GM23338 (cell line): ENCODE results near the gene KRT9. TPM values are rescaled to one million over a fixed set of nuclear protein-coding genes. Genes with fewer than 3 reads are reported as not detected.

ENCODE experiments used
- ATAC-seq: fragments of 200-7000 bp; cut with Tn5 transposase; 3 replicates; pipeline ENCODE4 v1.9.1; 2020
- DNase-seq: peaks from one replicate; pipeline ENCODE4 v3.0.0-alpha.2; 2015; ENCODE audit warnings: low spot score
- H2AFZ ChIP-seq: fragments of 200-600 bp; sonication (generic); 2 replicates; pipeline ENCODE4 v1.8.0; 2016; ENCODE audit warnings: antibody characterized with exemption, mild to moderate bottlenecking, moderate library complexity
- H3F3A ChIP-seq: fragments of 200-600 bp; sonication (generic); replicated peaks from 2 replicates; pipeline ENCODE4 v1.8.0; 2017; ENCODE audit warnings: antibody characterized with exemption, mixed run types, low read depth
- H3K27ac ChIP-seq: fragments of 200-600 bp; sonication (generic); 2 replicates; pipeline ENCODE4 v1.6.1; 2016; ENCODE audit warnings: low read depth
- H3K27me3 ChIP-seq: fragments of 200-600 bp; sonication (generic); 2 replicates; pipeline ENCODE4 v1.8.0; 2016; ENCODE audit warnings: mild to moderate bottlenecking, mixed run types, moderate library complexity; ENCODE audit not compliant: insufficient read depth
- H3K36me3 ChIP-seq: fragments of 200-600 bp; sonication (generic); 2 replicates; pipeline ENCODE4 v1.8.0; 2016; ENCODE audit warnings: mild to moderate bottlenecking; ENCODE audit not compliant: insufficient read depth
- H3K4me1 ChIP-seq: fragments of 200-600 bp; sonication (generic); 2 replicates; pipeline ENCODE4 v1.8.0; 2016; ENCODE audit warnings: mild to moderate bottlenecking, moderate library complexity; ENCODE audit not compliant: insufficient read depth
- H3K4me2 ChIP-seq: fragments of 200-600 bp; sonication (generic); 2 replicates; pipeline ENCODE4 v1.7.1; 2017; ENCODE audit warnings: mixed run types
- H3K4me3 ChIP-seq: fragments of 200-600 bp; sonication (generic); 2 replicates; pipeline ENCODE4 v1.6.1; 2016; ENCODE audit warnings: mixed run types
- H3K79me2 ChIP-seq: fragments of 200-600 bp; sonication (generic); replicated peaks from 2 replicates; pipeline ENCODE4 v1.8.0; 2017; ENCODE audit warnings: mild to moderate bottlenecking; ENCODE audit not compliant: insufficient read depth
- H3K9me2 ChIP-seq: fragments of 200-600 bp; sonication (generic); 2 replicates; pipeline ENCODE4 v1.8.0; 2017; ENCODE audit not compliant: insufficient read depth
- H4K20me1 ChIP-seq: fragments of 200-600 bp; sonication (generic); replicated peaks from 2 replicates; pipeline ENCODE4 v1.8.0; 2017; ENCODE audit warnings: mild to moderate bottlenecking; ENCODE audit not compliant: insufficient read depth
- H3K27ac Mint-ChIP-seq: 2 replicates; pipeline ENCODE4 v1.8.0; 2020; ENCODE audit warnings: inconsistent platforms, mild to moderate bottlenecking, moderate library complexity, mixed read lengths
- H3K27me3 Mint-ChIP-seq: 3 replicates; pipeline ENCODE4 v1.8.0; 2022; ENCODE audit warnings: low read depth, mild to moderate bottlenecking, moderate library complexity, mixed read lengths, inconsistent platforms; ENCODE audit not compliant: insufficient read depth, poor library complexity
- H3K36me3 Mint-ChIP-seq: 3 replicates; pipeline ENCODE4 v1.8.0; 2021; ENCODE audit warnings: low read depth, mild to moderate bottlenecking, inconsistent platforms, moderate library complexity, mixed read lengths
- H3K4me1 Mint-ChIP-seq: 3 replicates; pipeline ENCODE4 v1.8.0; 2020; ENCODE audit warnings: mild to moderate bottlenecking, inconsistent platforms, mixed read lengths
- H3K4me3 Mint-ChIP-seq: 3 replicates; pipeline ENCODE4 v1.8.0; 2021; ENCODE audit warnings: moderate library complexity, mild to moderate bottlenecking, inconsistent platforms, mixed read lengths
- H3K9me3 Mint-ChIP-seq: 3 replicates; pipeline ENCODE4 v1.8.0; 2020; ENCODE audit warnings: moderate library complexity, mild to moderate bottlenecking, inconsistent platforms, mixed read lengths
- CREB1 ChIP-seq: fragments of 250-450 bp; sonication (Bioruptor Pico); IDR thresholded peaks from 2 replicates; pipeline ENCODE4 v1.5.0; 2020; ENCODE audit warnings: low read depth, mild to moderate bottlenecking, moderate library complexity
- CTCF ChIP-seq, 2 experiments: fragments of 200-600 bp in 1 of 2; sonication (generic) in 1 of 2; conservative IDR thresholded peaks; 2 replicates each; pipeline versions ENCODE4 v1.5.1 to v1.6.1; 2016 to 2017; ENCODE audit warnings: antibody characterized with exemption in 2 of 2, low read depth in 2 of 2, mild to moderate bottlenecking in 2 of 2, moderate library complexity in 1 of 2
- ETS1 ChIP-seq: IDR thresholded peaks from 2 replicates; pipeline ENCODE4 v1.6.1; 2016; ENCODE audit warnings: antibody characterized with exemption
- EZH2 ChIP-seq: fragments of 200-600 bp; sonication (generic); IDR thresholded peaks from one replicate; pipeline ENCODE4 v1.8.0; 2017; ENCODE audit warnings: antibody characterized with exemption, mild to moderate bottlenecking, low read depth; ENCODE audit not compliant: unreplicated experiment
- EZH2phosphoT487 ChIP-seq: fragments of 200-600 bp; sonication (generic); IDR thresholded peaks from one replicate; pipeline ENCODE4 v1.8.1; 2018; ENCODE audit warnings: antibody characterized with exemption; ENCODE audit not compliant: unreplicated experiment
- JUNB ChIP-seq: IDR thresholded peaks from one replicate; pipeline ENCODE4 v1.6.1; 2016; ENCODE audit warnings: antibody characterized with exemption; ENCODE audit not compliant: unreplicated experiment
- NANOG ChIP-seq: IDR thresholded peaks from 2 replicates; pipeline ENCODE4 v1.6.1; 2016; ENCODE audit warnings: antibody characterized with exemption, borderline replicate concordance
- POLR2AphosphoS5 ChIP-seq: IDR thresholded peaks from 2 replicates; pipeline ENCODE4 v1.6.1; 2016; ENCODE audit warnings: antibody characterized with exemption, low read depth
- REST ChIP-seq: IDR thresholded peaks from one replicate; pipeline ENCODE4 v1.6.1; 2018; ENCODE audit warnings: antibody characterized with exemption; ENCODE audit not compliant: unreplicated experiment
- STAT1 ChIP-seq: IDR thresholded peaks from one replicate; pipeline ENCODE4 v1.6.1; 2016; ENCODE audit warnings: antibody characterized with exemption; ENCODE audit not compliant: unreplicated experiment
- ZNF114 ChIP-seq: fragments of 250-450 bp; sonication (Bioruptor Pico); IDR thresholded peaks from 2 replicates; pipeline ENCODE4 v1.5.0; 2020; ENCODE audit warnings: mild to moderate bottlenecking, moderate library complexity
- ZNF331 ChIP-seq: fragments of 250-450 bp; sonication (Bioruptor Pico); IDR thresholded peaks from 2 replicates; pipeline ENCODE4 v1.5.0; 2020; ENCODE audit warnings: low read depth, mild to moderate bottlenecking, moderate library complexity
- polyA plus RNA-seq: library from polyadenylated mRNA; unstranded; fragments of >200 nt; fragmentation: Nextera tagmentation; extraction: Ambion mirVana; gene quantifications from 2 replicates; pipeline ENCODE4 v1.2.1, GENCODE V29; 2016
- total RNA-seq: library from RNA; depleted of rRNA; stranded (reverse); fragments of >200 nt; shearing (Covaris generic); gene quantifications from 2 replicates; pipeline ENCODE4 v1.2.3, GENCODE V29; 2014

Gene KRT9
- total and polyA plus RNA-seq, 2 experiments from 2014 or later, result not detected

GRCh38 chr17:41561554-41561953, 10.3 kb downstream of the KRT9 start:
- no peaks in the 10 kb centered on the region for H3K9me3 Mint-ChIP-seq
- no peak overlapping the region for H3K27ac Mint-ChIP-seq
- H4K20me1 ChIP-seq, result no peaks in the 10 kb centered on the region
- no peaks in the 10 kb centered on the region for H3K79me2 ChIP-seq
- H3K27ac ChIP-seq, result no peak overlapping the region
- ATAC-seq, result no peak
- H3K36me3 Mint-ChIP-seq, result no peaks in the 10 kb centered on the region
- no peaks in the 10 kb centered on the region for H3K4me1 ChIP-seq
- no peaks in the 10 kb centered on the region for H3K4me1 Mint-ChIP-seq
- peaks cover 6% of the 10 kb centered on the region for H3K27me3 Mint-ChIP-seq
- DNase-seq, result no peak
- H3K4me3 ChIP-seq, result no peak overlapping the region
- no peak overlapping the region for H3K4me2 ChIP-seq
- no peaks in the 10 kb centered on the region for H3K9me2 ChIP-seq
- H3F3A ChIP-seq, result no peaks in the 10 kb centered on the region
- H3K27me3 ChIP-seq, result no peaks in the 10 kb centered on the region
- no peak overlapping the region for H2AFZ ChIP-seq
- no peaks in the 10 kb centered on the region for H3K36me3 ChIP-seq
- no peak overlapping the region for H3K4me3 Mint-ChIP-seq
- TF ChIP-seq CTCF (conservative IDR thresholded peaks at IDR 0.05; ENCODE audit: low read depth in 2 of 2) (no peak), ETS1 (no peak), CREB1 (no peak), NANOG (no peak), ZNF331 (no peak), ZNF114 (CRISPR knock-in tag) (no peak), JUNB (no peak)

GRCh38 chr17:41559548-41559947, 12.3 kb downstream of the KRT9 start:
- no peaks in the 10 kb centered on the region for H3K9me2 ChIP-seq
- no peak overlapping the region for H3K4me3 ChIP-seq
- no peak overlapping the region for H3K4me3 Mint-ChIP-seq
- no peaks in the 10 kb centered on the region for H4K20me1 ChIP-seq
- no peaks in the 10 kb centered on the region for H3K36me3 Mint-ChIP-seq
- no peak overlapping the region for H3K4me2 ChIP-seq
- no peaks in the 10 kb centered on the region; the same call in 1 of the 2 replicates for H3K4me1 ChIP-seq
- H3K27me3 Mint-ChIP-seq, result peaks cover 7% of the 10 kb centered on the region
- no peaks in the 10 kb centered on the region for H3K36me3 ChIP-seq
- no peak for TF ChIP-seq CREB1
- no peak for TF ChIP-seq EZH2phosphoT487
- no peak for TF ChIP-seq NANOG
- no peak for TF ChIP-seq ETS1
- TF ChIP-seq POLR2AphosphoS5, result no peak
- no peak for TF ChIP-seq JUNB
- no peak for TF ChIP-seq EZH2
- TF ChIP-seq REST, result no peak
- no peak for TF ChIP-seq CTCF (conservative IDR thresholded peaks at IDR 0.05; ENCODE audit: low read depth in 2 of 2)
- TF ChIP-seq STAT1, result no peak
- no peak for ATAC-seq
- H3K4me1 Mint-ChIP-seq, result peaks cover under 1% of the 10 kb centered on the region; the same call in 2 of the 3 replicates
- no peaks in the 10 kb centered on the region for H3F3A ChIP-seq
- no peak overlapping the region for H2AFZ ChIP-seq
- H3K9me3 Mint-ChIP-seq, result no peaks in the 10 kb centered on the region
- H3K79me2 ChIP-seq, result no peaks in the 10 kb centered on the region
- H3K27ac ChIP-seq, result no peak overlapping the region
- DNase-seq, result no peak
- H3K27me3 ChIP-seq, result no peaks in the 10 kb centered on the region
- H3K27ac Mint-ChIP-seq, result no peak overlapping the region
